Fibroblast of the aortic adventitia (primary cell): ENCODE results near the gene TMEM100. TPM values are rescaled to one million over a fixed set of nuclear protein-coding genes. Genes with fewer than 3 reads are reported as not detected.

Experiments used
- DNase-seq: peaks from one replicate; pipeline ENCODE4 v3.0.0-alpha.2; 2010; ENCODE audit warnings: low read depth
- H3K4me3 ChIP-seq: 2 replicates; pipeline ENCODE4 v1.5.1; 2011; ENCODE audit warnings: low read depth, mild to moderate bottlenecking, control low read depth, low read length, moderate library complexity
- CTCF ChIP-seq: IDR thresholded peaks from 2 replicates; pipeline ENCODE4 v1.5.1; 2011; ENCODE audit warnings: mild to moderate bottlenecking, low read length, control low read depth, inconsistent platforms; ENCODE audit not compliant: insufficient read depth
- total RNA-seq: library from RNA; depleted of rRNA; stranded (reverse); fragments of >200 nt; gene quantifications from 2 replicates; pipeline ENCODE4 v1.2.3, GENCODE V29; 2012; ENCODE audit warnings: low replicate concordance

The TMEM100 gene
- total RNA-seq, 1 donor = 2.1 TPM

DNA sequence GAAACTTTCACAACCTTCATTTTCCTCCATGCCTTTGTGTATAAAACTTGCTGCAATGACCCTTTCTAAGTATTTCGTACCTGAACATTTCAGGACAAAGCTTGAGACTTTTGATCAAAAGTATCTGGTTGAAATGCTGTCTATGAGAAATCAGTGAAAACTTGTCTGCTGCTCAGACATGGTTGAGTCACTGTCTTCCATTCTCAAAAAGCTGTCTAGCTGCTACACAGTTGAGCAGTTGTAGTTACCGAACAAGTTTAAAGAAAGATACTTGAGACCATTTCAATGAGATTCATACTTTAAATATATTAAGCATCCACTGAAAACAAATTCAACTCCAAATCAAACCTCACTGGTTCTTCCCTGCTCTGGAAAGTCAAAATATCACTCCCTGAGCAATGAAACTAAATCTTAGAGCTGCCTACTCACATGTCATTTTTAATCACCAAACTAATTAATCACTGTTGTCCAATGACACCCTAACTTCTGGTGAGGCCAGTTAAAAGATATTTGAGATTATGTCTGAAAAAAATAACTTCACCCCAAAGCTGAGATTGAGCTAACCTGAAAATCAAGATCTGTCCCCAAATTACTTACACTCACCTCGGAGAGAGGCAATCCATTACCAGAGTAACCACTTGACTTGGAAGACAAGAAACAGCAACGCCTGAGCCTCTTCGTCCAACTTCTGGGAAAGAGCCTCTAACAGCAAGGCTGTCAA, 488 bp downstream of the TMEM100 start:
- peak overlapping the region; percentile 55 for H3K4me3 ChIP-seq
- TF ChIP-seq CTCF = no peak
- peak; percentile 10 for DNase-seq

DNA sequence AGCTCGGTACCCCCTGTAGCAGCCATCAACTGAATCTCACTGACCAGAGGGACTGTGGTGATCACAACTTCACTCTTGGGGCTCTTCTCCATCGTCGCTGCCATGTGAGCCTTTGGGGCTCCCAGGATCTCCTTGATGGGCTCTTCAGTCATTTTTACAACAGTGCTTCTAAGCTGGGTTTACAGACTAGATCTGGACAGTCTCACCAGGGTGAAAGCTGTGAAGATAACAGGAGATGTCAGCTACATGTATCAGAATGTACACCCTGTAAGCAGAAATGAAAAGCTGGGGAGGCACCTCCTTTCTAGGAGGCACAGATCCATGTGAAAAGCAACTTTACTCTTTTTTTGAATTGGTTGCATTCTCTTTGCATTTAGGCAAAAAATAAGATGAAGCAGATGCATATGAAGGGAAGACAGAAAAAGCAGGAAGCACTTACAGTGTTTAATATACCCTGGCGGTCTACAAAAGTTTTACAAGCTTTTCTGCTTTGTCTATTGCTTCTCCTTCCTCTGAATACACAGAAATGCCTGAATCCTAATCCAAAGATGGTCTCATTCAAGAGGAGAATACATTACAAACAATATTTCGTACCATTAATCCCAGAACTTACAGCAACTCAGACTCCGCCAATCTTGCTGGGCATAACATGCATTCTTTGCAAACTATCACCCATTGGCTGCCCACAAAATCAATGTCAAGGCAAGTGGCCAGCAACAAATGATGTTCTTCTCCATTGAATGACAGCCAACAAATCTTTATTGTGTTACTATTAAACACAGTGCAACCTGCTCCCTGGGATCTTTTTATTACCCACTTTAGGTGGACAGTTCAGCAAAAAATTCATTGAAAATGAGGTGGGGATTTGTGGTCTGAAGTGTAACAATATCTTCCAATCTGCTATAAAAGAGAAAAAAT, 1.5 kb downstream of the TMEM100 start:
- DNase-seq = no peak
- no peak for TF ChIP-seq CTCF
- H3K4me3 ChIP-seq = no peak overlapping the region

- DNase-seq = peak; percentile 85
- peak; percentile 75 for TF ChIP-seq CTCF
These were observed 4.5 kb downstream of the TMEM100 start for GRCh38 chr17:55717898-55718735.

GRCh38 chr17:55717432-55717831, 5.2 kb downstream of the TMEM100 start:
- no peak overlapping the region for H3K4me3 ChIP-seq

More at GRCh38 chr17:55717898-55718735, 4.5 kb downstream of the TMEM100 start:
- no peak overlapping the region for H3K4me3 ChIP-seq

DNA sequence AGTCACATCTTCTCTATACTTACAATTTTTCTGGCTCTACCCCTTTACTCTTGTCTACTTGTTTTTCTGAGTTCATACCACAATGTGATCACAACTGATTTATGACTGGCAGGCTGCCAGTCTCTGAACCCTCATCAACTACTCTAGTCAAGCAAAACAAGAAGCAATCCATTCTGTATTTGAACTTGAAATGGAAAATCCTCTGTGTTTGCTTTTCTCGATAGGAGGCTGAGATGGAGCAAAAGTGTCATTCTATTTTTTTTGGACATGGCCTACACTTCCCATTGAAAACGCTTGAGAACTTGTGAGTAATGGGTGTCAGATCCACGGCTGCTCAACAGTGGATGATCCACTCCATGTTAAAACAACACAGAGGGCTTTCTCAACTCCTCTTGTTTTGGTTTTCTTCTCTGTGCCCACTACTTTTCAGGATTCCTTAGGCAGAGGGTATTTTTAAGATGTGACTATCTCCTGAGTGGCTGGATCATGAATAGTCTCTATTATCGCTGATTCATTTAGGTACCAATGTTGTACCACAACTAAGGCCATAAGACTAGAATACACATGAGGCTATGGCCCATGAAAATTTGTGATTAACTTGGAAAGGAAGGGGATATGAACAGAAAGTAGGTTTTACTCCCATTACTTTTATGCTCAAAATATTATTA, 11.7 kb downstream of the TMEM100 start:
- TF ChIP-seq CTCF = no peak
- DNase-seq = peak; percentile 29
- no peak overlapping the region for H3K4me3 ChIP-seq

More at GRCh38 chr17:55717432-55717831, 5.2 kb downstream of the TMEM100 start:
- no peak for TF ChIP-seq CTCF
- no peak for DNase-seq

GRCh38 chr17:55710410-55710809, 12.3 kb downstream of the TMEM100 start:
- peak; percentile 21 for DNase-seq
- no peak overlapping the region for H3K4me3 ChIP-seq
- no peak for TF ChIP-seq CTCF
